Fibroblast of lung (primary cell): Measurements from ENCODE around the gene UTS2. TPM values are rescaled to one million over a fixed set of nuclear protein-coding genes. Genes with fewer than 3 reads are reported as not detected.

Experiments
- DNase-seq, 2 donors: peaks; one replicate each; pipeline versions ENCODE4 v3.0.0 to v3.0.0-alpha.2; 2010; ENCODE audit warnings: low read depth in 2 of 2
- H2AFZ ChIP-seq: 2 replicates; pipeline ENCODE4 v1.5.1; 2012; ENCODE audit warnings: low read length, control low read depth, inconsistent platforms
- H3K27ac ChIP-seq: 2 replicates; pipeline ENCODE4 v1.5.1; 2011; ENCODE audit warnings: low read length, control low read depth; ENCODE audit not compliant: insufficient read depth
- H3K27me3 ChIP-seq: 2 replicates; pipeline ENCODE4 v1.5.1; 2011; ENCODE audit warnings: mild to moderate bottlenecking, low read length; ENCODE audit not compliant: control insufficient read depth, insufficient read depth
- H3K36me3 ChIP-seq: 2 replicates; pipeline ENCODE4 v1.5.1; 2011; ENCODE audit warnings: low read length; ENCODE audit not compliant: control insufficient read depth, insufficient read depth
- H3K4me1 ChIP-seq: 2 replicates; pipeline ENCODE4 v1.5.1; 2011; ENCODE audit warnings: low read length; ENCODE audit not compliant: control insufficient read depth, insufficient read depth; ENCODE audit errors: extremely low read depth
- H3K4me2 ChIP-seq: 2 replicates; pipeline ENCODE4 v1.5.1; 2011; ENCODE audit warnings: low read length, control low read depth; ENCODE audit not compliant: insufficient read depth; ENCODE audit errors: extremely low read depth
- H3K4me3 ChIP-seq, 4 experiments: fragments of 200-600 bp in 1 of 4; sonication (generic) in 1 of 4; replicated peaks in 1 of 4; 2 replicates each; pipeline ENCODE4 v1.5.1; 2011 to 2016; ENCODE audit warnings: low read length in 4 of 4, low read depth in 3 of 4, mild to moderate bottlenecking in 3 of 4, control low read depth in 2 of 4, inconsistent platforms in 1 of 4, mixed read lengths in 1 of 4; ENCODE audit not compliant: insufficient read depth in 1 of 4; ENCODE audit errors: control extremely low read depth in 1 of 4
- H3K79me2 ChIP-seq: 2 replicates; pipeline ENCODE4 v1.5.1; 2012; ENCODE audit warnings: mild to moderate bottlenecking, low read length, inconsistent platforms; ENCODE audit not compliant: control insufficient read depth, insufficient read depth
- H3K9ac ChIP-seq: 2 replicates; pipeline ENCODE4 v1.5.1; 2011; ENCODE audit warnings: mild to moderate bottlenecking, low read length, control low read depth; ENCODE audit not compliant: insufficient read depth
- H3K9me3 ChIP-seq: 2 replicates; pipeline ENCODE4 v1.5.1; 2012; ENCODE audit warnings: low read depth, low read length; ENCODE audit not compliant: control insufficient read depth, insufficient read depth
- H4K20me1 ChIP-seq: 2 replicates; pipeline ENCODE4 v1.5.1; 2011; ENCODE audit warnings: low read length; ENCODE audit not compliant: control insufficient read depth, insufficient read depth; ENCODE audit errors: extremely low read depth
- EZH2 ChIP-seq: IDR thresholded peaks from 2 replicates; pipeline ENCODE4 v1.5.1; 2012; ENCODE audit warnings: low read length, control low read depth, mild to moderate bottlenecking; ENCODE audit errors: missing control alignments
- polyA plus RNA-seq, 2 donors: library from polyadenylated mRNA; depleted of rRNA in 1 of 2; stranded (reverse) in 1 of 2; unstranded in 1 of 2; fragments of >200 nt; gene quantifications; 2 replicates each; pipeline ENCODE4 v1.2.1, GENCODE V29; 2011 to 2012; ENCODE audit warnings: missing spikeins in 1 of 2
- total RNA-seq: library from RNA; depleted of rRNA; stranded (reverse); fragments of >200 nt; gene quantifications from 2 replicates; pipeline ENCODE4 v1.2.1, GENCODE V29; 2014
- TF ChIP-seq, protein P1 (sequence below), 2 donors: IDR thresholded peaks in 1 of 2; conservative IDR thresholded peaks in 1 of 2; 1 replicate in 1 of 2; 2 replicates in 1 of 2; pipeline ENCODE4 v1.5.1; 2011 to 2012; ENCODE audit warnings: low read length in 2 of 2, control low read depth in 1 of 2, inconsistent platforms in 1 of 2, low read depth in 1 of 2, mild to moderate bottlenecking in 1 of 2

UTS2 gene
- total and polyA plus RNA-seq, 2 donors (not counting 1 experiment from before 2014, with no cell fraction given), result not detected

DNA sequence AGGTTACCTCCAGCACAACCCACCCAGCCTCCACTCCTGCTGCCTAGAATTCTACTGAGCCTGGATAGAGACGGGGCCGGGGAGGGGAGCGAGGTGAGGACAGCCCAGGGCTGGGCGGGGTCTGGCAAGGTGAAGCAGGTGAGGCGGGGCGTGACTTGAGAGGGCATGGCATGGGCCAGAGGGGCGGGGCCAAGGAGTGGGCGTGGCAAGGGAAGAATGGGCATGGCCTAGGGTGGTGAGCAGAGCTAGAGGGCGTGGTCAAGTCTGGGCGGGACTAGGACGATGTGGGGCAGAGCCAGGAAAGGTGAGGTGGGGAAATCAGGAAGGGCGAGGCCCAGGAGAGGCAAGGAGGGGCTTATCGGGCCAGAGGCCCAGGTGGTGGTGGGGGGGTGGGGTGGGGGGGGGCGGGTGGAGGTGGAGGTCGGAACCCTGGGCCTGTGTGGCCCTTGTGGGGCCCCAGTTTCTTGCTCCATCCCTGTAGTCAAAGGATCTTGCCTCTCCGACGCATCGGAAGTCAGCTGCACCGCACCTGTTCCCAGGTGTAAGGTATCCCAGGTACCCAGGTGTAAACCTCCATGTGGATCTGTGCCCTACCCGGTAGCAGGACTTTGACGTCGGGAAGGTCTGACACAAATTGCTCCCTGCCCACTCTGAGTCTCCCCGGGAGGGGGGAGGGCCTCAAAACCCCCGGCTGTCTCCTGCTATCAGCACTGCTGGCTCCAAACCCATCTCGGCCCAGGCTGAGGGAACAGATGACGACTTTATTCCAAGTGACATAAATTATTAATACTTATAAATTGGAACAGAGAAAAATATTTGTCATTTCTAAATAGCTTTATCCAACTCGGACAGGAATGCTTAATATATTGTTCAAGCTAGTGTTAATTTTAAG lies 32.9 kb upstream of the UTS2 start:
- no peaks in the 10 kb centered on the region for H3K27me3 ChIP-seq
- H4K20me1 ChIP-seq, result no peaks in the 10 kb centered on the region
- no peaks in the 10 kb centered on the region for H3K79me2 ChIP-seq
- H3K9ac ChIP-seq, result no peak overlapping the region
- no peaks in the 10 kb centered on the region for H3K4me1 ChIP-seq
- TF ChIP-seq, protein P1, sequence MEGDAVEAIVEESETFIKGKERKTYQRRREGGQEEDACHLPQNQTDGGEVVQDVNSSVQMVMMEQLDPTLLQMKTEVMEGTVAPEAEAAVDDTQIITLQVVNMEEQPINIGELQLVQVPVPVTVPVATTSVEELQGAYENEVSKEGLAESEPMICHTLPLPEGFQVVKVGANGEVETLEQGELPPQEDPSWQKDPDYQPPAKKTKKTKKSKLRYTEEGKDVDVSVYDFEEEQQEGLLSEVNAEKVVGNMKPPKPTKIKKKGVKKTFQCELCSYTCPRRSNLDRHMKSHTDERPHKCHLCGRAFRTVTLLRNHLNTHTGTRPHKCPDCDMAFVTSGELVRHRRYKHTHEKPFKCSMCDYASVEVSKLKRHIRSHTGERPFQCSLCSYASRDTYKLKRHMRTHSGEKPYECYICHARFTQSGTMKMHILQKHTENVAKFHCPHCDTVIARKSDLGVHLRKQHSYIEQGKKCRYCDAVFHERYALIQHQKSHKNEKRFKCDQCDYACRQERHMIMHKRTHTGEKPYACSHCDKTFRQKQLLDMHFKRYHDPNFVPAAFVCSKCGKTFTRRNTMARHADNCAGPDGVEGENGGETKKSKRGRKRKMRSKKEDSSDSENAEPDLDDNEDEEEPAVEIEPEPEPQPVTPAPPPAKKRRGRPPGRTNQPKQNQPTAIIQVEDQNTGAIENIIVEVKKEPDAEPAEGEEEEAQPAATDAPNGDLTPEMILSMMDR (conservative IDR thresholded peaks at IDR 0.05 in 1 of 2, IDR thresholded peaks at IDR 0.05 in 1 of 2; ENCODE audit: low read depth in 1 of 2, low read length in 2 of 2), result no peak
- no peak for TF ChIP-seq EZH2
- no peak overlapping the region for H3K4me3 ChIP-seq
- no peaks in the 10 kb centered on the region for H3K9me3 ChIP-seq
- DNase-seq, result no peak
- no peaks in the 10 kb centered on the region for H3K36me3 ChIP-seq
- H3K27ac ChIP-seq, result no peak overlapping the region
- H3K4me2 ChIP-seq, result no peak overlapping the region
- no peak overlapping the region for H2AFZ ChIP-seq

DNA sequence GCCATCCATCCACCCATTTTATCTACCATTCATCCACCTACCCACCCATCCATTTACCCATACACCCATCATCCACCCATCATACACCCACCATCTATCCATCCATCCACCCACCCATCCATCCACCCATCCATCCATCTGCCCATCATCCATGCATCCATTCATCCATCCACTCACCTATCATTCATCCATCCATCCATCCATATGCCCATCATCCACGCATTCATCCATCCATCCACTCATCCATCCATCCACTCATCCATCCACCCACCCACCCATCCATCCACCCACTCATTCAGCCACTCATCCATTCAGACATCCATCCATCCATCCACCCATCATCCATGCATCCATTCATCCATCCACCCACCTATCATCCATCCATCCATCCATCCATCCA lies 31.9 kb upstream of the UTS2 start:
- Histone ChIP-seq H3K9me3 (no peaks in the 10 kb centered on the region), H3K27ac (no peak overlapping the region), H3K36me3 (no peaks in the 10 kb centered on the region), H3K4me1 (no peaks in the 10 kb centered on the region), H3K9ac (no peak overlapping the region), H3K79me2 (no peaks in the 10 kb centered on the region), H3K4me2 (no peak overlapping the region), H3K27me3 (no peaks in the 10 kb centered on the region), H3K4me3 (no peak overlapping the region), H4K20me1 (no peaks in the 10 kb centered on the region), H2AFZ (no peak overlapping the region)
- TF ChIP-seq, protein P1 (conservative IDR thresholded peaks at IDR 0.05 in 1 of 2, IDR thresholded peaks at IDR 0.05 in 1 of 2; ENCODE audit: low read depth in 1 of 2, low read length in 2 of 2), result no peak
- no peak for TF ChIP-seq EZH2
- DNase-seq, result no peak

DNA sequence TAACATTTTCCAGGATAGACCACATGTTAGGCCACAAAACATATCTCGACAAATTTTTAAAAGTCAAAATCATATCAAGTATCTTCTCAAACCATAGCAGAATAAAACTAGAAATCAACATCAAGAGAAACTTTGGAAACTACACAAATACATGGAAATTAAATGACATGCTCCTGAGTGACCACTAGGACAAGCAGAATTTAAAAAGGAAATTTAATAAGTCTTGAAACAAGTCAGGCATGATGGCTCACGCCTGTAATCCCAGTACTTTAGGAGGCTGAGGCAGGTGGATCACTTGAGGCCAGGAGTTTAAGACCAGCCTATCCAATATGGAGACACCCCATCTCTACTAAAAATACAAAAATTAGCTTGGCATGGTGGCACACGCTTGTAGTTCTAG lies 26.4 kb upstream of the UTS2 start:
- Histone ChIP-seq H4K20me1 (no peaks in the 10 kb centered on the region), H3K27ac (no peak overlapping the region), H2AFZ (no peak overlapping the region), H3K27me3 (no peaks in the 10 kb centered on the region), H3K4me2 (no peak overlapping the region), H3K9ac (no peak overlapping the region), H3K79me2 (no peaks in the 10 kb centered on the region), H3K36me3 (no peaks in the 10 kb centered on the region), H3K4me1 (no peaks in the 10 kb centered on the region), H3K4me3 (no peak overlapping the region), H3K9me3 (no peaks in the 10 kb centered on the region)
- no peak for DNase-seq
- no peak for TF ChIP-seq EZH2
- TF ChIP-seq, protein P1 (conservative IDR thresholded peaks at IDR 0.05 in 1 of 2, IDR thresholded peaks at IDR 0.05 in 1 of 2; ENCODE audit: low read depth in 1 of 2, low read length in 2 of 2), result no peak
